SKM-1 treated with dmso at 0.1 percent for 144 hours (cell line): ENCODE results near the gene FAM3C.

Experiments
- DNase-seq: peaks from one replicate; lab custom pipeline; 2025; ENCODE audit not compliant: unreplicated experiment; lab: John Stamatoyannopoulos, UW

FAM3C gene

GRCh38 chr7:121383235-121383910 lies 12.7 kb downstream of the FAM3C start:
- DNase-seq: no peak

- DNase-seq: no peak
These were observed 13.6 kb downstream of the FAM3C start for GRCh38 chr7:121382473-121382872.

DNA sequence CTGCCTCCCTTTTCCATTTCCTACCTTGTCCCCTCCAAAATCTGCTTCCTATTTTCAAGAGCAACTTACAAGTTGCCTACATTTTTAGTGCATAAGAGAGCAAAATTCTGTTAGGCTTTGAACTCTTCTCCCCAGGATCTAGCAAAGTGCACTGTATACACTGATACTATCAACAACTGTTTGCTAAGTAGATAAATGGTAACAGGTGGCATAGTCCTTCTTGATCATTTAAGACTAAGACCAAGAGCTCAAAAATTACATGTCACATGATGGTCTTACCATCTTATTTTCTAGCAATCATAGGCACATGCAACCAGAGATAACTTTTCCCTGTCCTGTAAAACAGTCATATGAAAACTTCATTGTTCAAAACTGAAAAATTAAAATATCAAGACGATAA lies 16.2 kb downstream of the FAM3C start:
- DNase-seq: no peak

DNA sequence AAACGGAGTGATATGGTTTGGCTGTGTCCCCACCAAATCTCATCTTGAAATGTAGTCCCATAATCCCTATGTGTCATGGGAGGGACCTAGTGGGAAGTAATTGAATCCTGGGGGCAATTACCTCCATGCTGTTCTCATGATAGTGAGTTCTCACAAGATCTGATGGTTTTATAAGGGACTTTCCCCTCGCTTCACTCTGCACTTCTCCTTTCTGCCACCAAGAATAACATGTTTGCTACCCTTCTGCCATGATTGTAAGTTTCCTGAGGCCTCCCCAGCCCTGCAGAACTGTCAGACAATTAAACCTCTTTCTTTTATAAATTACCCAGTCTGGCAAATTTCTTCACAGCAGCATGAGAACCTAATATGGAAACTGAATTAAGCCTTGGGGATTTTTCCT lies 19.1 kb downstream of the FAM3C start:
- DNase-seq: no peak

DNA sequence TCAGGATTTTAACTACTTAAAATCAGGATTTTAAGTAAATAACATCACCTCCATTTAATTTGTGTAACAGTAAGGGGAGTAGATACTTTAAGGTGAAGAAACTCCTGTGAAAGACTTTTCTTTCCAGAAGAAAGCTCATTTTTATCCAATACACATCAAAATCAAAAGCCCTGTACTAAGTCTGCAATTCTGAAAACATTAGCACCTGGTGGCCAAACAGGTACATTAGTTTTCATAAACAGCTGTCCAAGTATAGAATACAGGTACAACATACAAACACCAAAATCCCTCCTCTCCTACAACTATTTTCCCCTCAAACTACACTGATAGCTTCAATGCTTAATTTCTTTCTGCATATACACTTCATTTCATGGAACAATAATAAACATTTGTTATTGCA lies 22.9 kb downstream of the FAM3C start:
- DNase-seq: no peak

GRCh38 chr7:121372376-121373010 lies 23.6 kb downstream of the FAM3C start:
- DNase-seq: no peak

GRCh38 chr7:121371883-121372282 lies 24.2 kb downstream of the FAM3C start:
- no peak for DNase-seq

GRCh38 chr7:121371367-121371766 lies 24.7 kb downstream of the FAM3C start:
- DNase-seq: no peak

- no peak for DNase-seq
These were observed 26.6 kb downstream of the FAM3C start for GRCh38 chr7:121369462-121369861.

- DNase-seq: peak; percentile 22
These were observed 29.2 kb downstream of the FAM3C start for GRCh38 chr7:121366852-121367431.

DNA sequence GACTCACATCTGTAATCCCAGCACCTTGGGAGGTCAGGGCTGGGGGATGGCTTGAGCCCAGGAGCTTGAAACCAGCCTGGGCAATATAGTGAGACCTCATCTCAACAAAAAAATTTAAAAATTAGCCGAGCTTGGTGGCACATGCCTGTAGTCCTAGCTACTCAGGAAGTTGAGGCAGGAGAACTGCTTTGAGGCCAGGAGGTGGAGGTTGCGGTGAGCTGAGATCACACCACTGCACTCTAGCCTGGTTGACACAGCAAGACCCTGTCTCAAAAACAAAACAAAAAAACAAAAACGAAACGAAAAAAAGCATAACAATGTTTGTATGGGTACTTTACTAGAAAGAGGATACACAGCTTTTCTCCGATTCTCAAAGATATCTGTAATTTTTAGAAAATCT lies 35.5 kb downstream of the FAM3C start:
- DNase-seq: no peak

GRCh38 chr7:121355574-121355973 lies 40.5 kb downstream of the FAM3C start:
- DNase-seq: no peak

- DNase-seq: no peak
These were observed 43.8 kb downstream of the FAM3C start for GRCh38 chr7:121352323-121352722.

- no peak for DNase-seq
These were observed 44.4 kb downstream of the FAM3C start for GRCh38 chr7:121351682-121352081.

DNA sequence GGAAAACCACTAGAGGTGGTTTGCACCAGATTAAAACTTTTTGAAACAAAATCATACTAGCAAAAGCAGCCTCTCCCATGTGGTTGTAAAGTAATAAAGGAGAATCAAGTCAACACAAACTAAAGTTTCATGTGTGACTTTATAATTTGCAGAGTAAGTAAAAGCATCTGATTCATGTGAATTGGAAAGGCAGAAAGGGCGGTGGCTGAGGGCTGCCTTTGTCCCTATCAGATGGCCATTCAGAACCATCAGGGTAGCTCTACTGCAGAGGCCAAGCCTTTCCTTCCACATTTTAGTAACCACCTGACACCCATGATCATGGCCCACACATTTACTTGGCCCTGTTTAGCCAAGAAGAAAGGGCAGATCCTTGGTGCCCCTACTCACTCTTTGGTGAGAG lies 51.6 kb downstream of the FAM3C start:
- no peak for DNase-seq

- no peak for DNase-seq
These were observed 52.0 kb downstream of the FAM3C start for GRCh38 chr7:121344093-121344492.

DNA sequence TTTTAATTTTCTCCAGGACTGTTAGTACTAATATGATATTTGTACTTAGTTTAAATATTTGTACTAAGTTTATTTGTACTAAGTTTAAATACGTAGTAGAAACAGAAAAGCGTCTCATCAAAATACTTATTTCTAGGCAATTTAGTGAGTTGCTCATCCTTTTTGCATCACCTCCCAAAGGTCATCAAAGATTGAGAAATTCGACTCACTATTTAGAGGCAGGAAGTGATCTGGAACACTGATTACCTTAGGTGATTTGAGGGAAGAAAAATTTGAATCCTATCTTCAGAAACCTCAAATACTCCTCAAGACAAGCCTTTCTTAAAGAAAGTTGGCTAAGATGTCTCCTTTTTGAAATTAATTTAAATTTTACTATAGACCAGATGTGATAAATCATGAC lies 52.8 kb downstream of the FAM3C start:
- no peak for DNase-seq

DNA sequence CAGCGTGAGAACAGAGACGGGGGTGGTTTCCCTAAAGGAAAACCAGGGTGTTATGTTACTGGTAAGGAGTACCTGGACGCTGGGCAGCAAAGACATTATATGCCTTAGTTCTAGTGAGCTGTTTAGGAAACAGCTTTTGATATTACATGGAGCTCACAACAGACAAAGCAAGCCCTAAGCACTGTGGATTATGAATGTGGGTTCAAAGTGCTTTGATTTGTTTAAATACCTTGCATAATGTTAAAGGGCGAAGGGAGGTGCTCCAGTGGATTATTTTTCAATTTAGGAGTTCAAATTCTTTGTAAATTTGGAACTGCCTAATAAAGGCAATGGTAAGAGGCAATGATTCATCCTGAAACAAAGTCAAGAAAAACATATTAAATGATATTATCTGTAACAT lies 53.5 kb downstream of the FAM3C start:
- DNase-seq: no peak

DNA sequence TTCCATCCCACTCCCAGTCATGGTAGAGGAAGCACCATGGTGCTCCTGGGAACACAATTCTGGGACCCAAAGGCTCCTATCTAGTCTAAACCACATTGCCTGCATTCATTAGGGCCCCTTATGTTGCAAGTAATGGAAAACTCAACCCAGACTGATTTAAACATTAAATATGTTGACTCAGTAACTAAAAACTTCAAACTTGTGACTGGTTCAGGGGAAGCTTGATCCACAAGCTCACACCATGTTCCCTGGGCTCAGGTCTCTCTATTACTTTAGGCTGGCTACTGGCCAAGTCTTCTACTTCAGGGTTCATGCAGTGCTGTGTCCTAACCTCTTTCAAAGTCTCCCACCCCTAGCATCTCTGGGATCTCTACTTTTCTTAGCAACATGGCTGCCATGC lies 54.2 kb downstream of the FAM3C start:
- DNase-seq: no peak

- no peak for DNase-seq
These were observed 57.0 kb downstream of the FAM3C start for GRCh38 chr7:121339082-121339481.

DNA sequence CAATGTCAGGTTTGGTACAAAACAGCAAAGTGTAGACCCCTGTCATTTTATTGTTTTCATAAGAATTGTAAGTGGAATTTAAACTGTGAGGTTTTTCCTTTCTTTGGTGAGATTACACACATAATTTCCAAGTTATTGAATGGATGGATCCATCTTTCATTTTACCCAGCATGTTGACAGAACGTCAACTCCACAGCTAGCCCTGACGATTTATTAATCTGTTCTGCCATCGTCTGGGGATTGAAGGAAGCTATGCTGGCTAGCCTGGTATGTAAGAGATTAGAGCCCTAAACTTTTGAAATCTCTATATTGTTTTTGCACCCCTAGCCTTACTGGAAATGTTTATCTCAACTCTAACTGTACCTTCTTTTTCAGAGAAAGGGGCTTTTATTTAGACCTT lies 58.7 kb downstream of the FAM3C start:
- DNase-seq: no peak

DNA sequence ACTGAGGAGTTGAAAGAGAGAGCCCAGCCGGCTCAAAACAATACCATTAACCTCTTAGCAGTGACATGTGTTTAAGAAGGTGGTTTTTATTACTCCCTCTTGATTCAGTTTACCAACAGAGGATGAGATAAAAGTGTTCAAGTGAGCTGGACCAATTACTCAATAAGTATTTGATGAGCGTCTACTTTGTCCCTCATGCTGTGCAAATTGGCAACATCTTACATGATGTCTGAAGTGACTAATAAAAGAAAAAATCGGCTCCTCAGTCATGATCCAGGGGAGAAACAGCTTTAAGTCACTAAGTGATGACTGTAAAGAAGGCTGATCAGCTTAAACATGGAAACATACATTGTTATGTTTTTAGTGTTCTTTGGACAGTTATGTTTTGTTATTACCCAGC lies 59.5 kb downstream of the FAM3C start:
- DNase-seq: no peak
